Measurements from ENCODE around the gene S100A7A. TPM values are rescaled to one million over a fixed set of nuclear protein-coding genes. Genes with fewer than 3 reads are reported as not detected.

The S100A7A gene
- total RNA-seq, 1 experiment from 2014 or later = not detected

GRCh38 chr1:153389973-153390879 is 26.1 kb upstream of the S100A7A start:
- H3K4me3 ChIP-seq (ENCODE audit: low read depth, low read length) = no peak overlapping the region
- no peak overlapping the region for H3K4me3 Mint-ChIP-seq (ENCODE audit: unreplicated experiment)
- no peaks in the 10 kb centered on the region for H3K36me3 Mint-ChIP-seq (ENCODE audit: insufficient read depth, unreplicated experiment)
- no peaks in the 10 kb centered on the region for H3K9me3 ChIP-seq
- no peaks in the 10 kb centered on the region for H3K9me3 Mint-ChIP-seq (ENCODE audit: unreplicated experiment)
- no peaks in the 10 kb centered on the region; the same call in 1 of the 2 replicates for H3K27me3 ChIP-seq (replicated peaks; ENCODE audit: control insufficient read depth, insufficient read depth, low read length)
- ChIA-PET CTCF (no interaction called here), POLR2A (no interaction called here)
- H3K36me3 ChIP-seq (ENCODE audit: control insufficient read depth, insufficient read depth, low read length) = no peaks in the 10 kb centered on the region
- H3K27ac Mint-ChIP-seq (ENCODE audit: unreplicated experiment) = no peak overlapping the region
- H3K27me3 Mint-ChIP-seq (ENCODE audit: insufficient read depth, unreplicated experiment) = peaks cover 16% of the 10 kb centered on the region
- intact Hi-C loops (cut with micrococcal nuclease; ENCODE audit: unreplicated experiment) = no loop called here
- no peaks in the 10 kb centered on the region for H3K4me1 ChIP-seq
- no peak for TF ChIP-seq CTCF (IDR thresholded peaks at IDR 0.05; ENCODE audit: insufficient read depth in 1 of 2, low read depth in 1 of 2, low read length in 1 of 2, severe bottlenecking in 1 of 2, unreplicated experiment in 1 of 2)
- DNase-seq = no peak
- H3K4me1 Mint-ChIP-seq (ENCODE audit: low read depth, unreplicated experiment) = no peaks in the 10 kb centered on the region
- no TSS peak for BruUV-seq (replicated peaks)

- Mint-ChIP-seq H3K27ac (ENCODE audit: unreplicated experiment) (no peak within 1 kb of the TSS), H3K36me3 (ENCODE audit: insufficient read depth, unreplicated experiment) (no peaks in the 10 kb centered on the region), H3K4me3 (ENCODE audit: unreplicated experiment) (no peak within 1 kb of the TSS), H3K27me3 (ENCODE audit: insufficient read depth, unreplicated experiment) (peaks cover 18% of the 10 kb centered on the region), H3K4me1 (ENCODE audit: low read depth, unreplicated experiment) (peaks cover 4% of the 10 kb centered on the region), H3K9me3 (ENCODE audit: unreplicated experiment) (no peaks in the 10 kb centered on the region)
- H3K4me1 ChIP-seq = no peaks in the 10 kb centered on the region
- H3K4me3 ChIP-seq (ENCODE audit: low read depth, low read length) = no peak within 1 kb of the TSS
- no peaks in the 10 kb centered on the region; the same call in 1 of the 2 replicates for H3K27me3 ChIP-seq (replicated peaks; ENCODE audit: control insufficient read depth, insufficient read depth, low read length)
- POLR2A ChIA-PET = no interaction called here
- no peaks in the 10 kb centered on the region for H3K36me3 ChIP-seq (ENCODE audit: control insufficient read depth, insufficient read depth, low read length)
- no peak for TF ChIP-seq CTCF (IDR thresholded peaks at IDR 0.05; ENCODE audit: insufficient read depth in 1 of 2, low read depth in 1 of 2, low read length in 1 of 2, severe bottlenecking in 1 of 2, unreplicated experiment in 1 of 2)
- CTCF ChIA-PET = no interaction called here
- BruUV-seq (replicated peaks) = no TSS peak
- H3K9me3 ChIP-seq = no peaks in the 10 kb centered on the region
- intact Hi-C loops (cut with micrococcal nuclease; ENCODE audit: unreplicated experiment) = no loop called here
- DNase-seq = no peak
Measured at GRCh38 chr1:153390938-153391710, 25.2 kb upstream of the S100A7A start, which contains the start of gene S100A8. TSS of gene S100A8 (minus strand) at chr1:153391073. CDS start at chr1:153390535, 538 bp downstream.

GRCh38 chr1:153392258-153392657 is 24.1 kb upstream of the S100A7A start:
- CTCF ChIA-PET = no interaction called here

More at GRCh38 chr1:153392258-153392657, 24.1 kb upstream of the S100A7A start:
- Mint-ChIP-seq H3K36me3 (ENCODE audit: insufficient read depth, unreplicated experiment) (no peaks in the 10 kb centered on the region), H3K27me3 (ENCODE audit: insufficient read depth, unreplicated experiment) (peaks cover 19% of the 10 kb centered on the region), H3K9me3 (ENCODE audit: unreplicated experiment) (no peaks in the 10 kb centered on the region), H3K27ac (ENCODE audit: unreplicated experiment) (no peak overlapping the region), H3K4me3 (ENCODE audit: unreplicated experiment) (no peak overlapping the region), H3K4me1 (ENCODE audit: low read depth, unreplicated experiment) (peaks cover 4% of the 10 kb centered on the region)
- Histone ChIP-seq H3K4me1 (no peaks in the 10 kb centered on the region), H3K4me3 (ENCODE audit: low read depth, low read length) (no peak overlapping the region), H3K36me3 (ENCODE audit: control insufficient read depth, insufficient read depth, low read length) (no peaks in the 10 kb centered on the region), H3K27me3 (replicated peaks; ENCODE audit: control insufficient read depth, insufficient read depth, low read length) (no peaks in the 10 kb centered on the region), H3K9me3 (no peaks in the 10 kb centered on the region)
- BruUV-seq (replicated peaks) = no TSS peak
- no peak for DNase-seq
- intact Hi-C loops (cut with micrococcal nuclease; ENCODE audit: unreplicated experiment) = no loop called here
- POLR2A ChIA-PET = no interaction called here
- no peak for TF ChIP-seq CTCF (IDR thresholded peaks at IDR 0.05; ENCODE audit: insufficient read depth in 1 of 2, low read depth in 1 of 2, low read length in 1 of 2, severe bottlenecking in 1 of 2, unreplicated experiment in 1 of 2)
